Measurements from ENCODE around the gene SPHK2.
"Not testable (repeated sequence)": the region's sequence is repeated elsewhere in the genome, so short reads cannot be mapped to it uniquely, and the experiment has no call there.

Gene SPHK2

DNA sequence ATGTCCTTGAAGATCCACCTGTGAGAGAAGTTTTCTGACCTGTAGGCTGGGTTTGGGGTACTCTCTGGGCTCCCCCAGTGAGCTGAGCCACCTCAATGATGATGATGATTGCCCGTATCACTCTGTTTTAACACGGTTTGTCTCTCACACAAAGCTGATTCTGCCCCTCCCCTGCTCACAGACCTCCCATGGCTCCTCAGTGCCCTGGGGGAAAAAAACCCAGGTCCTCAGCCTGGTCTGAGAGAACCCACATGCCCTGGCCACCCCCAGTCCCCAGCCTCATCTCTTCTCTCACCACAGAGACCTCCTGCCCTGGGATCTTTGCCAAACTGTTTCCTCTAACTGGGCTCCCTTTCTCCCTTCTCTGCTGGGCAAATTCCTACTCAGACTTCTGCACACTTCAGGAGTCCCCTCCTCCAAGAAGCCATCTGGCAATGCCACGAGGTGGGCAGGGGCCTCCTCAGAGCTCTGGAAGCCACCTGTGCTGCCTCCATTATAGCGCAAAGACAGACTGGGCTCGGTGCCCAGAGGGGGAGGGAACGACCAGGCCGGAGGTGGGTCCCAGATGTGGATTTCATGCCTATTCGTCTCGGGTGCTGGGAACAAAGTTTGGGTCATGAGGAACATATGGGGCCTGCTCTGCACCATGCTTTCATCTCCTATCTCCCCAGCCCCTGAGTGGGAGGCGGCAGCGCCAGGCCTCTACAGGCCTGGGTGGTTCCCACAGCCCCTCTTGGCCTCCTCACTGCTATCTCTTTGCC, 35.2 kb downstream of the SPHK2 start:
- in situ Hi-C loops (cut with HindIII; ENCODE audit: low sequenced_read_pairs) = no loop called here

DNA sequence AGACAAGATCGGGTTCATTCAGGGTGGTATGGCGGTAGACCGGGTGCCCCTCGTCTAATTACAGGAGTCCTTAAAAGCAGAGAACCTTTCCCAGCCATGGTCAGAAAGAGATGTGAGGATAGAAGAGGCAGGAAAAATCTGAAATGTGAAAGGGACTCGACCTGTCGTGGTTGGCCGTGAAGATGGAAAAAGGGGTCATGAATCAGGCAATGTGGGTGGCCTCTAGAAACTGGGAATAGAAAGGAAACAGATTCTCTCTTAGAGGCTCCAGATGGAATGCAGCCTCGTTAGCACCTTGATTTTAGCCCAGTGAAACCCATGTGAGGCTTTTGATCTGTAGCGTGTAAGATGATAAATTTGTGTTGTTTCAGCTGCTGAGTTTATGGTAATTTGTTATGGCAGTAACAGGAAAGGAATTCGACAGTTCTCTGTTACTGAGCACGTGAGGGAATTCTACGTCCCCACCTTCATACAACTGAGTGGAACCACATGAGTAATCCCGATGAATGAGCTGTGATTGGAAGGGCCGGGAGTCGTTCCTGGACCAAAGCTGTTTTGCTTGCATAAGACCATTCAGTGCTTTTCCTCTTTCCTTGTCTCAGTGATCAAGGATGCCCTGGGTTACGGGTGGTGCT, 37.7 kb downstream of the SPHK2 start:
- in situ Hi-C loops (cut with HindIII; ENCODE audit: low sequenced_read_pairs) = no loop called here

DNA sequence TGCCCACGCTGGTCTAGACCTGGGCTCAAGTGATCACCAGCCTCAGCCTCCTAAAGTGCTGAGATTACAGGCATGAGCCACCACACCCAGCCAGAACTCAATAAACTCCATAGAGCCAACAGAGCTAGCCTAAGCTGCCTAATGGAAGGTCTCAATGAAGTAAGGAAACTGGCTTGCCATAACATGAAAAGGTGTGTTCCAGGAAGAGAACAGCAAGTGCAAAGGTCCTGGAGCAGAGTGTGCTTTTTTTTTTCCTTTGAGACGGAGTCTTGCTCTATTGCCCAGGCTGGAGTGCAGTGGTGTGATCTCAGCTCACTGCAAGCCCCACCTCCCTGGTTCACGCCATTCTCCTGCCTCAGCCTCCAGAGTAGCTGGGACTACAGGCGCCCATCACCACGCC, 38.5 kb downstream of the SPHK2 start:
- in situ Hi-C loops (cut with HindIII; ENCODE audit: low sequenced_read_pairs) = not testable (repeated sequence)

DNA sequence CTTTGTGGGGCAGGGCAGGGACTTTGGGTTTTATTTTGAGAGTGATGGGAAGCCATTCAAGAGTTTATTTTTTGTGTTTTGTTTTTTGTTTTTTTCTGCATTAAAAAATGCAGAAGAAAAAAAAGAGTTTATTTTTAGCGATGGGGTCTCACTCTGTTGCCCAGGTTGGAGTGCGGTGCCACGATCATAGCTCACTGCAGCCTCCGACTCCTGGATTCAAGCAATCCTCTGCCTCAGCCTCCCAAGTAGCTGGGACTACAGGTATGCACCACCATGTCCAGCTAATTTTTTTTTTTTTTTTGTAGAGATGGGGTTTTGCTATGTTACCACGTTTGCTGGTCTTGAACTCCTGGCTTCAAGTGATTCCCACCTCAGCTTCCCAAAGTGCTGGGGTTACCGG, 39.2 kb downstream of the SPHK2 start:
- in situ Hi-C loops (cut with HindIII; ENCODE audit: low sequenced_read_pairs) = no loop called here

DNA sequence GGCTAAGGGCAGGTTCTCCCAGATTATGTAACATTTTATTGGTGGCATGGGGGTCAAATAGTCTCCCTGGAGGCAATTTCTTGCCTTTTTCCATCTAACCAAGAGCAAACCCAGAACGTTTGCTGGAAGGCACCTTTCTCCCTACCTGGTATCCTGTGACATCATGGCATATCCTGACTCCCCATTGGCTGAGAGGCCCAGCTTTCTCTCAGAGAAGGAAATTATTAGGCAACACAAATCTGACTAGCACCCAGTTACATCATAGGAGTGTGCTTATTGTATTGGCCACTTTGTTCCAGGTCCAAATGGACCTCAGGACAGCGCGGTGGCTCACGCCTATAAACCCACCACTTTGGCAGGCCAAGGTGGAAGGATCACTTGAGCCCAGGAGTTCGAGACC, 40.5 kb downstream of the SPHK2 start:
- in situ Hi-C loops (cut with HindIII; ENCODE audit: low sequenced_read_pairs) = no loop called here

DNA sequence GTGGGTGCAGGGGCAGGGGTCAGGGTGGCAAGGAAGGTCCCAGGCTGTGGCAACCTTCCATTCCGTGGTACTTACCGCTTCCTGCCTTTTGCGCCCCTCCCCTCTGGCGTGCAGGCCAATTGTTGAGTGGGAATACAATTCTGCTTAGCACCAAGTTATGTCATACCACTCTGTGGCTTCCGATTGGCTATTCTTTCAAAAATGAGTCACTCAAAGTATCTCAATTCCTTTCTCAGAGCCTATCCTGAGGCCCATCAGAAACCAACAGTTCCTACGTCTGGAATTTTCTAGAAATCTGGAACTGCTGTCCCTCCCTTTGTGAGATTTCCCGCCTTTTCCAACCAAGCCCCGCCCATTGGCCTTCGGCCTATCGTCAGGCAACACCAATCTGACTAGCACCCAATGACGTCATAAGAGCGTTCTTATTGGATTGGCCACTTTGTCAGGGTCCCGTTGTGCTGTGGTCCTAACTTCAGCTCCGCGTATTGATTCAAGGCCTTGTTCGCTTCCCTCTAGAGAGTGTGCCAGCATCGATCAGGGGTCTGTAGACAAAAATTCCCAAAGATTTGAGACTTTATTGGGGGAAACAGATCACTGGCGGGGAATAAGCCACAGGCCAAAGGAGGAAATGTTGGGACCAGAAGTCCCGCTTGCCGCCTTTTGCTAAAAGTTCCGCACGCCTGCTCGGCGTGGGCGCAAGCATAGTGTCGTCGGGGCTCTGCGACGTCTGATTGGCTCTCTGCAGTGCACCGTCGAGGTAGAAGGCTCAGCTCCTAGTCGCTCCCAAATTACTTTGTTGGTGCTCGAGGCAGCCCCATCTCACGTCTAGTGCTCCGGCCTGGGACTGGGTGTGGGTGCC, 41.8 kb downstream of the SPHK2 start:
- in situ Hi-C loops (cut with HindIII; ENCODE audit: low sequenced_read_pairs) = no loop called here

DNA sequence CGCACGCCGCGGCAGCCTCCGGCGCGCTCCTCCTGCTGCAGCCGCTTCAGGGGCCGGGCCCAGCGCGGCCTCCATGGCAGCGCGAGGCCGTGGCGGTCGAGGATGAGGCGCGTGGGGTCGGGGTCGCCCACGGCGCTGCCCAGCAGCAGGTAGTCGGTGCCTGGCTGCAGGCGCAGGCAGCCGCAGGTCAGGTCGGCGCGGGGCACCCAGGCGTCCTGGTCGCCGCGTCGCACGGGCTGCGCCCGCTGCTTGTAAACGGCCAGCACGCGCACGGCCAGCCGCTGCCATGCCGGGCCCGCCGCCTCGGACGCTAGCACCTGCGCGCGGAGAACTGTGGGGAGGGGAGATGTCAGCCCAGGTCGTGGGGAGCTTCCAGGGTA, 42.4 kb downstream of the SPHK2 start:
- in situ Hi-C loops (cut with HindIII; ENCODE audit: low sequenced_read_pairs) = no loop called here

DNA sequence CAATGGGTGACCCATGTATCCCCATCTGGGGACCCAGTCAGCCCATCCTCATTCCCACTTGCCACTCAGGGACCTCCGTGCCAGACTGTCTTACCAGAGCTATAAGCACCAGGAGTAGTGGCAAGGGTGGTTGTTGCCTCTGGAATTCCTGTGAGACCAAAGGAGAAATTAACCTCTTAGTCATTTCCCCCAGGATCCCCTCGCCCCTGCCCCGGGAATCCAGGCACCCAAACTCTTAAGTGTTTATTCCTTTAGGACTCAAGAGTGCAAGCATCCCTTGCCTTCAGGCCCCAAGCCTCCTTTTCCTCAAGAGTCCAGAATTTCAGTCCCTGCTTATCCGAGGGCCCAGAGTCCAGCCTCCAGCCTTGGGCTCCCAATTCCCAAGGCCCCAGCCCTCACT, 44.4 kb downstream of the SPHK2 start:
- in situ Hi-C loops (cut with HindIII; ENCODE audit: low sequenced_read_pairs) = no loop called here

DNA sequence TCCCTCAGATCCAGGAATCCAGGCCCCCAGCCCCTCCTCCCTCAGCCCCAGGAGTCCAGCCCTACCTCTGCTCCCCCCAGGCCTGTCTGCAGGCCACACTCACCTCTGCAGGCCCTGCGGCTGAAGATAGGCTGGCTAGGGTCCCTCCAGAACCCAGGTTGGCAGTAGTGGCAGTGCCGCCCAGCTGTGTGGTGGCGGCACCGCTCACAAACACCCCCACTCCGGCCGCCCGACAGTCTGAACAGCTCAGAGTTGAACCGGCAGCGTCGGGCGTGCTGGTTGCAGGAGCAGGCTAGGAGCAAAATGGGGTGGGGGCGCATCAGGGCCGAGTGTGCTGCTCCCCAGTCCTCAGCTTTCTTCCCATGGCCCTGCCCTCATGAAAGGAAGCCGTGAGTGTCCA, 45.2 kb downstream of the SPHK2 start:
- in situ Hi-C loops (cut with HindIII; ENCODE audit: low sequenced_read_pairs) = no loop called here

DNA sequence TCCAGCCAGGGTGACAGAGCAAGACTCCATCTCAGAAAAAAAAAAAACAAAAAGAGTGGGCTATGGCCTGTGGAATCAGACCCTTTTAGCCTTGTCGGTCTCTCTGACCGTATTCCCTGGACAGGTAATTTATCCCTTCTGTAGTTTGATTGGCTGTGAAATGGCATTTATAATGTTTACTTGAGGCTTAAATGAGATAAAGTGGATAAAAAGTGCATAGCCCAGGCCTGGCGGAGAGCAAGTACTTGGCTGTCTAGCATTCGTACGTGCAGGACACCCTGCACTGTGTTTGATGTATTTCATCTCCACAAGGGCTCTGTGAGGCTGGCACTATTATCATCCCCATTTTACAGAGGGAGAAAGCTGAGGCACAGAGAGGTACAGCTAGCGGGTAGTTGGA, 46.5 kb downstream of the SPHK2 start:
- in situ Hi-C loops (cut with HindIII; ENCODE audit: low sequenced_read_pairs) = no loop called here

DNA sequence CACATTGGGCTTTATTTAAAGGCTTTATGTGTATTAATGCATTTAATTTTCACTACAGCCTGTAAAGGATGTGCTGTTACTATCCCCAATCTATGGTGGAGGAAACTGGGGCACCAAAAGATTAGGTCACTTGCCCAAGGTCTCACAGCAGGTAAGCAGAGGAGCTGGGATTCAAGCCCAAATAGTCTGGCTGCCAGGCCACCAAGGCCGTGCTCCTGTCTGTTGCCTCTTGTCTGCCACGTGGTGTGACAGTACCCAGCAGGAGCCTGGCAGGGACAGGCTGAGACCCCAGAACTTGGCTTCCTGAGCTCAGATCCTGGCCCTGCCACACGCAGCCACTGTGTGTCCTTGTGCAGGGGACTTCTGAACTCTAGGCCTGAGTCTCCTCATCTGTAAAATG, 49.0 kb downstream of the SPHK2 start:
- in situ Hi-C loops (cut with HindIII; ENCODE audit: low sequenced_read_pairs) = no loop called here

DNA sequence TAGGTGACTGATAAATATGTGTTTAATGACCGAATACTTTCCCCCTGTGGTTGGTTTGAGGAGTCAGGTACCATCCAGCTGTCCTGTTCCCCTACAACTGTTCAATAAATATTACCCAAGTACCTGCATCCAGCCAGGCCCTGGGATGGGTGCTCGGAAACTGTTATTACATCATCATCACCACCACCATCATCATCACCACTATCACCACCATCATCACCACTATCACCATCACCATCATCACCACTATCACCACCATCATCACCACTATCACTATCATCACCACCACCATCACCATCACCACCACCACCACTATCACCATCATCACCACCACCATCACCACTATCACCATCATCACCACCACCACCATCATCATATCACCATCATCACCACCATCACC, 49.5 kb downstream of the SPHK2 start:
- in situ Hi-C loops (cut with HindIII; ENCODE audit: low sequenced_read_pairs) = no loop called here

DNA sequence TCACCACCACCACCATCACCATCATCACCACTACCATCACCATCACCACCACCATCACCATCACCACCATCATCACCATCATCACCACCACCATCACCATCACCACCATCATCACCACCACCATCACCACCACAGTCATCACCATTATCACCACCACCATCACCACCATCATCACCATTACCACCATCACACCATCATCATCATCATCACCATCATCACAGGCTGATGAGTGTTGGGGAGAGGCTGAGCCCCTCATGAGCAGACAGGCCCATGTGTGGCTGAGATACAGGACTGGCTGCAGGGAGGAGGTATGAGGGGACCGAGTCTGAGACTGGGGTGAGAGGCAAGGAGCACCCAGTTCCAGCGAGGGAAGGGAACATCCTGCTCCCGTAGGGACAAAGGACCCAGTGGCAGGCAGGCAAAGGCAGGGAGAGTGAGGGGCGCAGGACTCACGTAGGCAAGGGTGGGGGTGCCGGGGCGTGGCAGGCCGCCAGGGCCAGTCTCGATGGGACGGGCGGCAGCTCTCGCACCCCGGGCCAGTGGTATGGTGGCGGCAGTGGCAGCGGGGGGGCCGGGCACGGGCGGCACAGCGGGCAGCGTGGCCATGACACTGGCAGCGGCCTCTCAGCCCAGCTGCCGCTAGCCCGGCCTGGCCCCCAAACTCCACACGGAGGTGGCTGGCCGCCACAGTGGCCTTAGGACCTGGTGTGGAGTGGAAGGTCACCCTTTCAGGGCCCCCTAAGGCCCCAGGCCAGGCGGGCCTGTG, 50.8 kb downstream of the SPHK2 start:
- in situ Hi-C loops (cut with HindIII; ENCODE audit: low sequenced_read_pairs) = loop anchor here (10.0 kb wide), 1 partner anchor 125 kb away; no protein-coding TSS in a partner anchor

DNA sequence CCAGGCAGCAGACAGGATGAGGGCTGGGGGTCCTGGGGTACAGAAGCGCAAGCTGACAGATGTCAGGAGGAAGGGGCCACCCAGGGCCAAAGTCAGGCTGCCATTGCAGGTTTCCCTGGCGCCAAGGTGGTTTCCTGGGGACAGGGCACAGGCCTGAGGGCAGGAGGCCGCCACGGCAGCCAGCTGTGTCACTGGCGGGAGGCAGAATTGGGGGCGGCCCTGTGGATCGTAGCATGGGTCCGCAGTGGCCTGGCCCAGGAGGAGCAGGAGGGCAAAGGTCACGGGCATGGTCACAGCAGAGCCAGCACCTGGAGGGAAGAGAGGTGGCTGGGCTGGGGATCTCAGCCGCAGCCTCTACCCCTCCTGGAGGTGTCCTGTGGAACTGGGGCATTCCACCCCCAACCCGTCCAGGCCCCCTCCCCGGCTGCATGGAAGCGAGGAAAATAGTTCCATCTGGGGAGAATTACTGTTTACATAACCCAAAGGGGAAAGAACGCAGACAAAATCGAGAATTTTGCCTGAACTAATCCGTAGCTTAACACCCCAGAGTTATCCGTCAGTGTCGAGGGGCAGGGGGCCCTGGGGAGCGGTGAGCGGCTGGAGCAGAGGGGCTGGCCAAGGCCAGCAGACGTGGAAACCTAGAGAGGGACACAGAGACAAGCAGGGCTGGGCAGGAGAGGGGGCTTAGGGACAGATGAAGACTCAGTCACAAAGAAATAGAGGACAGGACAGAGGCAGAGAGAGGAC, 51.6 kb downstream of the SPHK2 start:
- in situ Hi-C loops (cut with HindIII; ENCODE audit: low sequenced_read_pairs) = loop anchor here (10.0 kb wide), 1 partner anchor 124 kb away; no protein-coding TSS in a partner anchor

DNA sequence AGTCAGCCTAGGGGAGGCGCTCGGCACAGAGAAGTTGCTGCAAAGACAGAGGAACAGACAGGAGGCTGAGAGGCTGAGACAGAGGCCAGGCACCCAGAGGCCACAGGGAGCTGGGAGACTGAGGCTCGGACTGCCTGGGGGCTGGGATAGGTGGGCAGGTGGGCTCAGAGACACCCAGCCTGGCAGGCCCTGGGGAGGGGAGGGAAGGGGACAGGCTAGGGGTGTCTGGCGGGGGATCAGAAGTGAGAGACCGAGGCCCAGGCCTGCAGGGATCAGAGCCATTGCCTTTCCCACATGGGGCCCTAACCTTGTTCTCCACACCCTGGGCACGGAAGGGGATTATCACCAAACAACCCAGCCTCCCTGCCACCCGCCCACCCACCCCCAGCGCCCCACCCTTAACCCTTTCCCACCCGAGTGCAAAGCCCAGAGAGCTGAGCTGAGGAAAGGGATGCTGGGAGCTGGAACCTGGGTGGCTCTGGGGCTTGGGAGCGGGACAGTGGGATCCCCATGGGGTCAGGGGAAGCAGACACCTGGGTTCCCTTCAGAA, 52.2 kb downstream of the SPHK2 start:
- in situ Hi-C loops (cut with HindIII; ENCODE audit: low sequenced_read_pairs) = loop anchor here (10.0 kb wide), 1 partner anchor 123 kb away; no protein-coding TSS in a partner anchor

DNA sequence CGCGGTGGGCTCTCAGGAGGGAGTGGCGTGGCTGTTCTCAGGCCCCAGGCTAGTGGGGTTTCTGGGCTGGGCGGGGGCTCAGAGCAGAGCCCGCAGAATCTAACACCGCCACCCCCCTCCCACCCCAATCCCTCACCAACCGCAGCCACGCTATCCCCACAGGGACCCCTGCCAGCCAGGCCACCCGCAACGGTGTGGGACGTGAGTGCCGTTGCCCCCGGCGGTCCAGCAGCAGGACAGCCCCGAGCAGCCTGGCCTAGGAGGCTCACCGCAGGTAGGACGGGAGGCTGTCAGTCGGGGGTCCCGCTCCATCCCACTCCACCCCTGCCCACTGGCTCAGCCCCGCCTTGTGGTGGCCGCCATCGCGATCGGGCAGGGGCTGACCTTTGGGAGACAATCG, 53.7 kb downstream of the SPHK2 start, which contains the start of gene NTN5:
TSS of gene NTN5 (minus strand) at position 24 of the 400 bp plus-strand sequence. CDS start 2,031 bp downstream, outside the sequence.
- in situ Hi-C loops (cut with HindIII; ENCODE audit: low sequenced_read_pairs) = loop anchor here (10.0 kb wide), 1 partner anchor 122 kb away; no protein-coding TSS in a partner anchor

DNA sequence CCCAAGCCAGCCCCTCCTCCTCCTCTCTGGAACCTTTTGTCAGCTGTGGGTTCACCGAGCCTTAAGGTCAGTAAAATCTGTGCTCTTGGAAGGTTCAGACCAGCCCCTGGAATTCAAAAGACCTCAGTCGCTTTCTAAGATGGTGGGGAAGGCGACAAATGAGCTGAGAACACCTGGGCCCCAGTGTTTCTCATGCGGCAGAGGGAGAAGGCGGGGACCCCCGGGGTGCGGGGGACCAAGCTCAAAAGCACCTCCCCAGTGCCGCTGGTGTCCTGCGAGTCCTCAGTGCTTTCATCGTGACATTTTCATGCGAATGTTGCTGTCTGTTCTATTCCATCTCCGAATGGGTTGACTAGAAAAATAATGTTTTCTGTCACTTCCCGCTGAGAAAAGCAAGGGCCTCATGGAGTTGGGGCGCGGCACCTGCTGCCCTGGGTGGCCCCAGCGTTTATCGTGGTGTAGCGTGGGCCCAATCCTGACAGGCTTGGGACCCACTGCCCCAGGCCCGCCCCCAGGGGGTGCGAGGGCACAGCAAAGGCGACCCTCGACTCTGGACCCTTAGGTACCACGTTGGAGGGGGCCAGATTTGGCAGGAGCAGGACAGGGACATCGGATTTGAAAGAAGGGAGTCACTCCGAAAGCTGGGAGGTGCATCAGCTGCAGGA, 54.3 kb downstream of the SPHK2 start:
- in situ Hi-C loops (cut with HindIII; ENCODE audit: low sequenced_read_pairs) = loop anchor here (10.0 kb wide), 1 partner anchor 121 kb away; no protein-coding TSS in a partner anchor

DNA sequence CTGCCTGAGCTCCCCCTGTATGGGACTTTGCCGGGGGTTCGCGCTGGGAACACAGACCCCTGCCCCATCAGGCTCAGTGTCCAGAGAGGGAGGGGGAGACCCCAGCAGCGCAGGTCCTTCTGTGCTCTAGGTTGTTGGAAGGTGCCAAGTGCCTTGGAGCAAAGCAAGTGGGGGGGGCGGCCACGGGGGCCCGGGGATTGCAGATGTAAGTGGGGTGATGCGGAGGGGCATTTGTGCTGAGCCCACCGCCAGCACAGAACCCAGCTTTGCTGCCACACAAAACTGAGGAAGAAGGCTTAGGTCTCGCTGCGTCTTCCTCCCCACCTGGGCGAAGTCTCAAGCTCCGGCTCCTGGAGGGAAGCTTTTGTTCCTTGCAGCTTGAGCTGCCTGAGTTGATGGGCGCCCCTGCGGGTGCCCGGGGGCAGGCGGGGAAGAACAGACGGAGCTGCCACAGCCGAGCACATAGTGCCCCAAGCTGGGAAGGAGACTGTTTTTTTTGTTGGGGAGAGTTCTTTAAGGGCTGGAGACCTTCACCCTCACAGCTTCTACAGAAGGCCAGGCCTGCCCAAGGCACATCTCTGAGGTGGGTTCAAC, 55.0 kb downstream of the SPHK2 start:
- in situ Hi-C loops (cut with HindIII; ENCODE audit: low sequenced_read_pairs) = loop anchor here (10.0 kb wide), 1 partner anchor 120 kb away; no protein-coding TSS in a partner anchor

All from endothelial cell of hepatic sinusoid (primary cell).